HEK293 (cell line): Measurements from ENCODE around the gene SLC8A1.

Source experiments
- CTCF ChIA-PET: fragments of 350-600 bp; formaldehyde crosslinking; extraction: SDS; loops from one replicate; lab custom pipeline; 2021; ENCODE audit warnings: antibody characterized with exemption; lab: Yijun Ruan, JAX
- POLR2A ChIA-PET: fragments of 300-600 bp; formaldehyde crosslinking; extraction: SDS; loops from one replicate; lab custom pipeline; 2020; ENCODE audit warnings: antibody characterized with exemption, inconsistent platforms; lab: Yijun Ruan, JAX
- H3K27ac ChIP-seq: fragments of 200-500 bp; sonication (Bioruptor generic); 2 replicates; pipeline ENCODE4 v1.5.1; 2014; ENCODE audit warnings: low read depth, low read length, control low read depth, inconsistent platforms; ENCODE audit errors: extremely low read depth
- H3K36me3 ChIP-seq, 2 experiments: fragments of 200-500 bp in 1 of 2; sonication (Bioruptor generic) in 1 of 2; 1 replicate in 1 of 2; 2 replicates in 1 of 2; pipeline ENCODE4 v1.5.1; 2014 to 2017; ENCODE audit warnings: inconsistent platforms in 2 of 2, low read length in 2 of 2; ENCODE audit not compliant: control insufficient read depth in 2 of 2, insufficient read depth in 1 of 2
- H3K4me1 ChIP-seq: fragments of 200-500 bp; sonication (Bioruptor generic); 2 replicates; pipeline ENCODE4 v1.5.1; 2014; ENCODE audit warnings: mild to moderate bottlenecking, low read length, inconsistent platforms; ENCODE audit not compliant: control insufficient read depth, insufficient read depth
- H3K4me3 ChIP-seq: 2 replicates; pipeline ENCODE4 v1.5.1; 2011; ENCODE audit warnings: low read depth, mild to moderate bottlenecking, control low read depth, low read length, moderate library complexity
- H3K9me3 ChIP-seq: fragments of 200-500 bp; sonication (Bioruptor generic); 2 replicates; pipeline ENCODE4 v1.5.1; 2014; ENCODE audit warnings: low read depth, low read length, inconsistent platforms; ENCODE audit not compliant: control insufficient read depth, insufficient read depth
- GLIS1 ChIP-seq: fragments of 450-650 bp; formaldehyde crosslinking; IDR thresholded peaks from 2 replicates; pipeline ENCODE4 v1.5.1; 2016; ENCODE audit warnings: missing biosample characterization, missing genetic modification characterization
- KLF16 ChIP-seq: fragments of 450-650 bp; formaldehyde crosslinking; IDR thresholded peaks from 2 replicates; pipeline ENCODE4 v1.5.1; 2017; ENCODE audit warnings: missing biosample characterization, missing genetic modification characterization
- OVOL3 ChIP-seq: fragments of 450-650 bp; formaldehyde crosslinking; IDR thresholded peaks from 2 replicates; pipeline ENCODE4 v1.5.1; 2016; ENCODE audit warnings: missing biosample characterization, missing genetic modification characterization
- PRDM2 ChIP-seq: fragments of 450-650 bp; formaldehyde crosslinking; IDR thresholded peaks from 2 replicates; pipeline ENCODE4 v1.5.1; 2016; ENCODE audit warnings: missing biosample characterization, missing genetic modification characterization, borderline replicate concordance
- SETDB1 ChIP-seq: IDR thresholded peaks from one replicate; pipeline ENCODE4 v1.6.1; 2017; ENCODE audit warnings: mild to moderate bottlenecking, low read length, moderate library complexity, mixed read lengths; ENCODE audit not compliant: insufficient read length
- SP7 ChIP-seq: fragments of 450-650 bp; formaldehyde crosslinking; IDR thresholded peaks from 2 replicates; pipeline ENCODE4 v1.5.1; 2016; ENCODE audit warnings: missing biosample characterization, missing genetic modification characterization
- YY1 ChIP-seq: fragments of 450-650 bp; formaldehyde crosslinking; IDR thresholded peaks from 2 replicates; pipeline ENCODE4 v1.5.1; 2018; ENCODE audit warnings: missing biosample characterization, missing genetic modification characterization
- ZFP3 ChIP-seq: fragments of 450-650 bp; formaldehyde crosslinking; IDR thresholded peaks from 2 replicates; pipeline ENCODE4 v1.5.1; 2016; ENCODE audit warnings: low read depth, missing biosample characterization, missing genetic modification characterization
- ZNF157 ChIP-seq: fragments of 450-650 bp; formaldehyde crosslinking; IDR thresholded peaks from 2 replicates; pipeline ENCODE4 v1.5.1; 2016; ENCODE audit warnings: missing biosample characterization, missing genetic modification characterization
- ZNF391 ChIP-seq: fragments of 450-650 bp; formaldehyde crosslinking; IDR thresholded peaks from 2 replicates; pipeline ENCODE4 v1.5.1; 2016; ENCODE audit warnings: low read depth, missing biosample characterization, missing genetic modification characterization, borderline replicate concordance
- ZNF404 ChIP-seq: fragments of 450-650 bp; formaldehyde crosslinking; IDR thresholded peaks from 2 replicates; pipeline ENCODE4 v1.5.1; 2017; ENCODE audit warnings: missing biosample characterization, missing genetic modification characterization
- ZNF423 ChIP-seq: fragments of 450-650 bp; formaldehyde crosslinking; IDR thresholded peaks from 2 replicates; pipeline ENCODE4 v1.5.1; 2016; ENCODE audit warnings: missing biosample characterization, missing genetic modification characterization
- ZNF521 ChIP-seq: fragments of 450-650 bp; formaldehyde crosslinking; IDR thresholded peaks from 2 replicates; pipeline ENCODE4 v1.5.1; 2017; ENCODE audit warnings: missing biosample characterization, mild to moderate bottlenecking, missing genetic modification characterization
- ZNF561 ChIP-seq: fragments of 450-650 bp; IDR thresholded peaks from 2 replicates; pipeline ENCODE4 v1.5.1; 2018; ENCODE audit warnings: missing biosample characterization, missing genetic modification characterization, borderline replicate concordance
- ZNF596 ChIP-seq: fragments of 450-650 bp; IDR thresholded peaks from 2 replicates; pipeline ENCODE4 v1.5.0; 2018; ENCODE audit warnings: missing biosample characterization, mild to moderate bottlenecking, missing genetic modification characterization, moderate library complexity
- ZNF610 ChIP-seq: fragments of 450-650 bp; formaldehyde crosslinking; IDR thresholded peaks from 2 replicates; pipeline ENCODE4 v1.5.1; 2016; ENCODE audit warnings: missing biosample characterization, missing genetic modification characterization, borderline replicate concordance
- ZNF624 ChIP-seq: fragments of 450-650 bp; formaldehyde crosslinking; IDR thresholded peaks from 2 replicates; pipeline ENCODE4 v1.5.1; 2017; ENCODE audit warnings: missing biosample characterization, missing genetic modification characterization
- ZNF660 ChIP-seq: fragments of 450-650 bp; IDR thresholded peaks from 2 replicates; pipeline ENCODE4 v1.5.1; 2018; ENCODE audit warnings: missing biosample characterization, mild to moderate bottlenecking, missing genetic modification characterization
- ZNF776 ChIP-seq: fragments of 450-650 bp; formaldehyde crosslinking; IDR thresholded peaks from 2 replicates; pipeline ENCODE4 v1.5.0; 2017; ENCODE audit warnings: missing biosample characterization, missing genetic modification characterization, borderline replicate concordance
- ZNF837 ChIP-seq: fragments of 450-650 bp; formaldehyde crosslinking; IDR thresholded peaks from 2 replicates; pipeline ENCODE4 v1.5.1; 2016; ENCODE audit warnings: missing biosample characterization, missing genetic modification characterization
- ZSCAN30 ChIP-seq: fragments of 450-650 bp; IDR thresholded peaks from 2 replicates; pipeline ENCODE4 v1.5.1; 2018; ENCODE audit warnings: missing biosample characterization, mild to moderate bottlenecking, missing genetic modification characterization, moderate library complexity
- ZSCAN5A ChIP-seq: fragments of 450-650 bp; formaldehyde crosslinking; IDR thresholded peaks from 2 replicates; pipeline ENCODE4 v1.5.1; 2016; ENCODE audit warnings: missing biosample characterization, missing genetic modification characterization
- TF ChIP-seq, protein P1 (sequence below): fragments of 450-650 bp; formaldehyde crosslinking; IDR thresholded peaks from 2 replicates; pipeline ENCODE4 v1.5.1; 2016; ENCODE audit warnings: missing biosample characterization, missing genetic modification characterization
- TF ChIP-seq, protein P2 (sequence below): fragments of 450-650 bp; formaldehyde crosslinking; IDR thresholded peaks from 2 replicates; pipeline ENCODE4 v1.5.1; 2016; ENCODE audit warnings: missing biosample characterization, missing genetic modification characterization

SLC8A1 gene

DNA sequence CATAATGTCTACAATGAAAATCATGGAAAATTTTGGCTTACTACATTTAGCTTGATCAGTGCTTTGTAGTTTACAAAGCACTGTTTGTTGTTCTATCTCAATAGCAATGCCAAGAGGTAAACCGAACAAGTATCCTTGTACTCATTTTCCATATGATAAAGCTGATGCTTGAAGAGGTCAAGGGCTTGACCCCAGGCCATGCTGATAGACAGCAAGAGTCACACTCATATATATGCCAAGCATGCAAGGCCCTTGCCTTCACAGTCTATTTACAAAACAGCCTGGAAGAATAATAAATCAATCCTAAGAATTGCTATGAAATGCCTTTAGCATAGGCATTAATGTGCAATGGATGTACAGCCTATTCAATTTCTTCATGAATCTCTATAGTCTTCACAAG, 71.8 kb downstream of the SLC8A1 start:
- ChIA-PET CTCF (no interaction called here), POLR2A (no interaction called here)
- Histone ChIP-seq H3K36me3 (no peaks in the 10 kb centered on the region), H3K27ac (no peak overlapping the region), H3K9me3 (no peaks in the 10 kb centered on the region), H3K4me3 (no peak overlapping the region), H3K4me1 (no peaks in the 10 kb centered on the region)
- TF ChIP-seq ZNF776 (tag by site-specific recombination): no peak
- TF ChIP-seq SETDB1: no peak
- TF ChIP-seq ZFP3 (tag by site-specific recombination): no peak
- TF ChIP-seq OVOL3 (tag by site-specific recombination): no peak
- TF ChIP-seq, protein P1, sequence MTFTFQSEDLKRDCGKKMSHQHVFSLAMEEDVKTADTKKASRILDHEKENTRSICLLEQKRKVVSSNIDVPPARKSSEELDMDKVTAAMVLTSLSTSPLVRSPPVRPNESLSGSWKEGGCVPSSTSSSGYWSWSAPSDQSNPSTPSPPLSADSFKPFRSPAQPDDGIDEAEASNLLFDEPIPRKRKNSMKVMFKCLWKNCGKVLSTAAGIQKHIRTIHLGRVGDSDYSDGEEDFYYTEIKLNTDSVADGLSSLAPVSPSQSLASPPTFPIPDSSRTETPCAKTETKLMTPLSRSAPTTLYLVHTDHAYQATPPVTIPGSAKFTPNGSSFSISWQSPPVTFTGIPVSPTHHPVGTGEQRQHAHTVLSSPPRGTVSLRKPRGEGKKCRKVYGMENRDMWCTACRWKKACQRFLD (tag by site-specific recombination): no peak
- TF ChIP-seq ZNF157: no peak
- TF ChIP-seq ZNF521 (tag by site-specific recombination): no peak
- no peak for TF ChIP-seq ZNF660 (tag by site-specific recombination)
- no peak for TF ChIP-seq ZNF624
- TF ChIP-seq, protein P2, sequence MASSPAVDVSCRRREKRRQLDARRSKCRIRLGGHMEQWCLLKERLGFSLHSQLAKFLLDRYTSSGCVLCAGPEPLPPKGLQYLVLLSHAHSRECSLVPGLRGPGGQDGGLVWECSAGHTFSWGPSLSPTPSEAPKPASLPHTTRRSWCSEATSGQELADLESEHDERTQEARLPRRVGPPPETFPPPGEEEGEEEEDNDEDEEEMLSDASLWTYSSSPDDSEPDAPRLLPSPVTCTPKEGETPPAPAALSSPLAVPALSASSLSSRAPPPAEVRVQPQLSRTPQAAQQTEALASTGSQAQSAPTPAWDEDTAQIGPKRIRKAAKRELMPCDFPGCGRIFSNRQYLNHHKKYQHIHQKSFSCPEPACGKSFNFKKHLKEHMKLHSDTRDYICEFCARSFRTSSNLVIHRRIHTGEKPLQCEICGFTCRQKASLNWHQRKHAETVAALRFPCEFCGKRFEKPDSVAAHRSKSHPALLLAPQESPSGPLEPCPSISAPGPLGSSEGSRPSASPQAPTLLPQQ (tag by site-specific recombination): no peak
- TF ChIP-seq SP7 (tag by site-specific recombination): no peak
- TF ChIP-seq ZNF610 (tag by site-specific recombination): no peak
- no peak for TF ChIP-seq ZSCAN5A (tag by site-specific recombination)
- no peak for TF ChIP-seq ZNF561 (tag by site-specific recombination)
- no peak for TF ChIP-seq GLIS1 (tag by site-specific recombination)
- no peak for TF ChIP-seq ZNF837 (tag by site-specific recombination)

DNA sequence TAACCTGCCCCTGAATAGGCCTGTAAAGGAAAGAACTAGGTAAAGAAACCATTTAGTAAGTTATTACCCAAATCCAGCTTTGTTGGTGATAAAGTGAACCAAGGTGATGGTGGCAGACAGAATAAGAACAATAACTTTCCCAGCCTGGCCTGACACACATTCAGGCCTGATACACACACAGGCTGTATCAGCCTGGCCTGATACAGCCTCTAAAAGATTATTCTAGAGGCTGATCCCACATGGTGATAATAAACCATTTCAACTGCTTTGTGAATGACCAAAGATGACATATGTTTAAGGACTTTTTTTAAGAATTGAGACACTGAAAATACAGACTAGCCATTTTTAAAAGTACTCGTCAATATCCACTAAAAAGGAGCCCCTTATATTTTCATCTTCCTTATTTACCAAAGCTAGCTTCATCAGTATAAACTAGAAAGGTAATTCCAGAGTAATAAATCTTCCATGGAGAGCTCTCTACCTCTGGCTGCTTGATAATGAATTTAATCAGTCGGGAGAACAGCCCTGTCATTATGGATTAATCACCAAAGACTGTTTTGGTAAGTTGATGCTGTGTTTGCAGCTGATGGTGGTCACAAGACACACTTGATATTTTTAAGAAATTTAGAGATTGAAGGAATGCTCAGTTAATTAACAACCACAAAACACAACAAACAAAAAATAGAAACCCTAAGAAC, 77.2 kb downstream of the SLC8A1 start:
- H3K4me3 ChIP-seq: no peak overlapping the region
- H3K36me3 ChIP-seq: no peaks in the 10 kb centered on the region
- POLR2A ChIA-PET: no interaction called here
- no peaks in the 10 kb centered on the region for H3K4me1 ChIP-seq
- CTCF ChIA-PET: no interaction called here
- no peak overlapping the region for H3K27ac ChIP-seq
- no peaks in the 10 kb centered on the region for H3K9me3 ChIP-seq
- TF ChIP-seq YY1 (tag by site-specific recombination) (no peak), ZNF423 (tag by site-specific recombination) (no peak), PRDM2 (tag by site-specific recombination) (no peak), ZNF596 (tag by site-specific recombination) (no peak), KLF16 (no peak), ZNF391 (no peak), ZNF404 (tag by site-specific recombination) (no peak), ZSCAN30 (tag by site-specific recombination) (no peak)
